Vagina (tissue), 2 donors: Measurements from ENCODE around the gene BCL11A.

Experiments used
- POLR2A ChIP-seq, 2 donors: fragments of 450-650 bp; IDR thresholded peaks; one replicate each; pipeline ENCODE4 v1.6.1; 2017; ENCODE audit warnings: antibody characterized with exemption in 2 of 2, mild to moderate bottlenecking in 2 of 2, moderate library complexity in 2 of 2
- TF ChIP-seq, protein P1 (sequence below), 3 experiments: fragments of 450-650 bp in 2 of 3; fragments of 200-600 bp in 1 of 3; sonication (generic) in 1 of 3; IDR thresholded peaks; one replicate each; pipeline ENCODE4 v1.5.1; 2017 to 2019; ENCODE audit warnings: antibody characterized with exemption in 3 of 3, mild to moderate bottlenecking in 2 of 3, moderate library complexity in 2 of 3

DNA sequence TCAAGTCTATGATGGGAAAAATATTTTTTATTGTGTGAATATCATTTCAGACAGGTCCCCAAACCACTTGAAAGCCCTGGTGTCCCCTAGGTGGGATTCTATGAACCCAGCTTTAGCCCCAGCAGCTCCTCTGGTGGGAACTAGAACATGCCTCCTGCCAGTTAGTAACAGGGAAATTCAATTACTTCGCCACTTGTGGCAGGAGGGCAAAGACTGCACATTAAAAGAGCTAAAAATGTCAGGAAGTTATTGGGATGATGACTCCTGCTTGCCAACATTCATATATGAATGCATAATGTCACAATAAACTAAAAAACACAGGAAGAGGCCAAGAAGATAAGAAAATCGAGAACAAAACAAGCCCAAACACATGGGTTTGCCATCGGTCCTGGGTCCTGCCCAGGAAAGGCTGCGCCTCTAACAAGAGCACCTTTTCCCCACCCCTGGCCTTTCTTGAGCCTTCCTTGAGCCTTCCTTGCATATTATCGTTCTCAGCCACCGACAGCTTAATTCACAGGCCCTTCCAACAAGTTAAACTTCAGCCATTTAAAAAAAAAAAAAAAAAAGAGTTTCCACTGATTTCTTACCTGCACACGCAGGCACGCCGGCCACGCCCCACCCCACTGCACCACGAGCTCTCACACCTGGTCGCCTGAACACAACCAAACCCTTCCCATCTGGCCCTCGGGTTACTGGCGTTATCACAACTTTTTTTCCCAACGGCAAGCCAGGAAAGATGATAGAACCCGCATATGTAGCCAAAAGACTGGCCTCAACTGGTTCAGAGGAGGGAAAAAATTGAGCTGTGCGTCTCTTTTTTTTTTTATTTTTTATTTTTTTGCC is 23.4 kb downstream of the BCL11A start:
- TF ChIP-seq POLR2A (IDR thresholded peaks at IDR 0.05): no peak
- TF ChIP-seq, protein P1, sequence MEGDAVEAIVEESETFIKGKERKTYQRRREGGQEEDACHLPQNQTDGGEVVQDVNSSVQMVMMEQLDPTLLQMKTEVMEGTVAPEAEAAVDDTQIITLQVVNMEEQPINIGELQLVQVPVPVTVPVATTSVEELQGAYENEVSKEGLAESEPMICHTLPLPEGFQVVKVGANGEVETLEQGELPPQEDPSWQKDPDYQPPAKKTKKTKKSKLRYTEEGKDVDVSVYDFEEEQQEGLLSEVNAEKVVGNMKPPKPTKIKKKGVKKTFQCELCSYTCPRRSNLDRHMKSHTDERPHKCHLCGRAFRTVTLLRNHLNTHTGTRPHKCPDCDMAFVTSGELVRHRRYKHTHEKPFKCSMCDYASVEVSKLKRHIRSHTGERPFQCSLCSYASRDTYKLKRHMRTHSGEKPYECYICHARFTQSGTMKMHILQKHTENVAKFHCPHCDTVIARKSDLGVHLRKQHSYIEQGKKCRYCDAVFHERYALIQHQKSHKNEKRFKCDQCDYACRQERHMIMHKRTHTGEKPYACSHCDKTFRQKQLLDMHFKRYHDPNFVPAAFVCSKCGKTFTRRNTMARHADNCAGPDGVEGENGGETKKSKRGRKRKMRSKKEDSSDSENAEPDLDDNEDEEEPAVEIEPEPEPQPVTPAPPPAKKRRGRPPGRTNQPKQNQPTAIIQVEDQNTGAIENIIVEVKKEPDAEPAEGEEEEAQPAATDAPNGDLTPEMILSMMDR (IDR thresholded peaks at IDR 0.05): no peak
